Right ventricle myocardium inferior (tissue), 1 donor: Measurements from ENCODE around the gene DERA. TPM values are rescaled to one million over a fixed set of nuclear protein-coding genes. Genes with fewer than 3 reads are reported as not detected.
"Not testable (repeated sequence)": the region's sequence is repeated elsewhere in the genome, so short reads cannot be mapped to it uniquely, and the experiment has no call there.

Source experiments
- ATAC-seq: fragments of 200-7000 bp; cut with Tn5 transposase; one replicate; pipeline ENCODE4 v1.9.1; 2020; ENCODE audit warnings: mild to moderate bottlenecking, moderate library complexity
- DNase-seq: peaks from one replicate; pipeline ENCODE4 v3.0.0; 2021; ENCODE audit errors: missing footprints
- intact Hi-C: fragments of 100-400 bp; cut with DNase I; formaldehyde crosslinking; loops from one replicate; pipeline ENCODE4 v1.11.0; 2022
- total RNA-seq: library from RNA; stranded (reverse); fragmentation: NEBNext Ultra II Directional; extraction: Animal tissue kit (Norgen Biotek cat#: 25700); gene quantifications from one replicate; pipeline ENCODE4 v1.2.1, GENCODE V29; 2021
- donor health status: DM: no; HTN: yes; CAD: no; lungs with severe emphysema.

The DERA gene
- total RNA-seq, 1 donor from 2014 or later, result 21.5 TPM

- intact Hi-C loops, result no loop called here
- ATAC-seq (no peak), DNase-seq (no peak)
Measured at GRCh38 chr12:15988983-15989755, 78.0 kb downstream of the DERA start.

GRCh38 chr12:15995801-15996200 is 84.7 kb downstream of the DERA start:
- DNase-seq, result no peak
- intact Hi-C loops, result no loop called here

GRCh38 chr12:15996254-15996653 is 85.1 kb downstream of the DERA start:
- ATAC-seq, result peak; percentile 87
- intact Hi-C loops, result no loop called here

More at GRCh38 chr12:15995801-15996200, 84.7 kb downstream of the DERA start:
- no peak for ATAC-seq

GRCh38 chr12:15996948-15997347 is 85.8 kb downstream of the DERA start:
- ATAC-seq (no peak), DNase-seq (no peak)
- intact Hi-C loops, result no loop called here

More at GRCh38 chr12:15996254-15996653, 85.1 kb downstream of the DERA start:
- DNase-seq, result no peak

GRCh38 chr12:15997910-15998309 is 86.8 kb downstream of the DERA start:
- DNase-seq (no peak), ATAC-seq (no peak)
- intact Hi-C loops, result no loop called here

- intact Hi-C loops, result no loop called here
- no peak for ATAC-seq
Measured at GRCh38 chr12:16002880-16003279, 91.7 kb downstream of the DERA start.

GRCh38 chr12:16003460-16003859 is 92.3 kb downstream of the DERA start:
- intact Hi-C loops, result no loop called here
- no peak for DNase-seq
- ATAC-seq, result no peak

More at GRCh38 chr12:16002880-16003279, 91.7 kb downstream of the DERA start:
- DNase-seq, result no peak

GRCh38 chr12:16006752-16007151 is 95.6 kb downstream of the DERA start:
- intact Hi-C loops, result no loop called here
- DNase-seq (no peak), ATAC-seq (no peak)

GRCh38 chr12:16008421-16008824 is 97.3 kb downstream of the DERA start:
- DNase-seq (no peak), ATAC-seq (no peak)
- intact Hi-C loops, result no loop called here

GRCh38 chr12:16012117-16012516 is 101.0 kb downstream of the DERA start:
- DNase-seq (peak; percentile 78), ATAC-seq (peak; percentile 90)
- intact Hi-C loops, result no loop called here

GRCh38 chr12:16013722-16014121 is 102.6 kb downstream of the DERA start:
- intact Hi-C loops, ATAC-seq, DNase-seq: not testable (repeated sequence)

- intact Hi-C loops, ATAC-seq, DNase-seq: not testable (repeated sequence)
Measured at GRCh38 chr12:16014394-16014793, 103.3 kb downstream of the DERA start.

GRCh38 chr12:16016748-16017147 is 105.6 kb downstream of the DERA start:
- DNase-seq (no peak), ATAC-seq (no peak)
- intact Hi-C loops, result no loop called here

GRCh38 chr12:16018306-16018705 is 107.2 kb downstream of the DERA start:
- ATAC-seq (no peak), DNase-seq (no peak)
- intact Hi-C loops, result no loop called here

GRCh38 chr12:16019136-16019535 is 108.0 kb downstream of the DERA start:
- intact Hi-C loops, result no loop called here
- DNase-seq, result no peak
- ATAC-seq, result no peak

- ATAC-seq (no peak), DNase-seq (no peak)
- intact Hi-C loops, result no loop called here
Measured at GRCh38 chr12:16020031-16020430, 108.9 kb downstream of the DERA start.

GRCh38 chr12:16021026-16021425 is 109.9 kb downstream of the DERA start:
- intact Hi-C loops, result no loop called here
- DNase-seq, result no peak
- ATAC-seq, result no peak

- ATAC-seq (no peak), DNase-seq (no peak)
- intact Hi-C loops, result no loop called here
Measured at GRCh38 chr12:16021676-16022075, 110.5 kb downstream of the DERA start.

GRCh38 chr12:16027002-16027401 is 115.9 kb downstream of the DERA start:
- intact Hi-C loops, result no loop called here
- ATAC-seq (no peak), DNase-seq (no peak)

- ATAC-seq (no peak), DNase-seq (no peak)
- intact Hi-C loops, result no loop called here
Measured at GRCh38 chr12:16030744-16031143, 119.6 kb downstream of the DERA start.
